ENCODE measurements around the gene AMMECR1.

GRCh38 chrX:110346681-110347080 is 28.8 kb upstream of the AMMECR1 start:
- no peak for TF ChIP-seq PKNOX1 (IDR thresholded peaks at IDR 0.05)
- no peak for TF ChIP-seq ARNT (IDR thresholded peaks at IDR 0.05)
- no peak for TF ChIP-seq ZNF384 (IDR thresholded peaks at IDR 0.05)
- no peak for TF ChIP-seq BHLHE40 (IDR thresholded peaks at IDR 0.05; ENCODE audit: borderline replicate concordance)
